DOHH2 (cell line): ENCODE measurements around the gene ZNF302.

Source experiments
- H3F3A ChIP-seq: fragments of 200-600 bp; sonication (generic), shearing (Covaris generic); 2 replicates; pipeline ENCODE4 v1.6.0; 2016; ENCODE audit warnings: antibody characterized with exemption, mild to moderate bottlenecking; ENCODE audit not compliant: control insufficient read depth, insufficient read depth
- H3K27ac ChIP-seq: fragments of 200-600 bp; sonication (generic); 2 replicates; pipeline ENCODE4 v1.5.1; 2014; ENCODE audit warnings: low read depth, mild to moderate bottlenecking, low read length, moderate library complexity
- H3K27me3 ChIP-seq: fragments of 200-600 bp; sonication (generic); 2 replicates; pipeline ENCODE4 v1.6.1; 2014; ENCODE audit warnings: mild to moderate bottlenecking, low read length, mixed read lengths; ENCODE audit not compliant: control insufficient read depth
- H3K36me3 ChIP-seq: fragments of 200-600 bp; sonication (generic); 2 replicates; pipeline ENCODE4 v1.6.1; 2014; ENCODE audit warnings: mild to moderate bottlenecking, low read length, moderate library complexity, mixed read lengths; ENCODE audit not compliant: control insufficient read depth
- H3K4me1 ChIP-seq: fragments of 200-600 bp; sonication (generic); 2 replicates; pipeline ENCODE4 v1.6.1; 2014; ENCODE audit warnings: mild to moderate bottlenecking, low read length, mixed read lengths; ENCODE audit not compliant: control insufficient read depth
- H3K4me2 ChIP-seq: fragments of 200-600 bp; sonication (generic); 2 replicates; pipeline ENCODE4 v1.6.0; 2014; ENCODE audit warnings: mild to moderate bottlenecking, low read length, moderate library complexity
- H3K4me3 ChIP-seq: fragments of 200-600 bp; sonication (generic); 2 replicates; pipeline ENCODE4 v1.5.1; 2014; ENCODE audit warnings: mild to moderate bottlenecking, low read length, mixed read lengths
- H3K79me2 ChIP-seq: fragments of 200-600 bp; sonication (generic); 2 replicates; pipeline ENCODE4 v1.6.1; 2014; ENCODE audit warnings: mild to moderate bottlenecking, low read length, mixed read lengths; ENCODE audit not compliant: control insufficient read depth
- H3K9me2 ChIP-seq: fragments of 200-600 bp; sonication (generic); replicated peaks from 2 replicates; pipeline ENCODE4 v1.6.1; 2014; ENCODE audit warnings: mild to moderate bottlenecking, low read length, mixed read lengths; ENCODE audit not compliant: control insufficient read depth
- H3K9me3 ChIP-seq: fragments of 200-600 bp; sonication (generic); 2 replicates; pipeline ENCODE4 v1.6.1; 2014; ENCODE audit warnings: antibody characterized with exemption, low read length, mixed read lengths; ENCODE audit not compliant: control insufficient read depth, insufficient read depth
- H4K20me1 ChIP-seq: fragments of 200-600 bp; sonication (generic); 2 replicates; pipeline ENCODE4 v1.6.0; 2014; ENCODE audit warnings: low read depth, mild to moderate bottlenecking, antibody characterized with exemption, low read length, moderate library complexity; ENCODE audit not compliant: control insufficient read depth, insufficient read depth
- EZH2phosphoT487 ChIP-seq: fragments of 200-600 bp; sonication (generic); IDR thresholded peaks from 2 replicates; pipeline ENCODE4 v1.6.1; 2017; ENCODE audit warnings: borderline replicate concordance, mild to moderate bottlenecking, antibody characterized with exemption, low read length, moderate library complexity, mixed read lengths
- TF ChIP-seq, protein P1 (sequence below): fragments of 200-600 bp; sonication (generic); IDR thresholded peaks from one replicate; pipeline ENCODE4 v1.5.1; 2014; ENCODE audit warnings: antibody characterized with exemption, mild to moderate bottlenecking, low read depth, low read length; ENCODE audit not compliant: poor library complexity, severe bottlenecking

ZNF302 gene

DNA sequence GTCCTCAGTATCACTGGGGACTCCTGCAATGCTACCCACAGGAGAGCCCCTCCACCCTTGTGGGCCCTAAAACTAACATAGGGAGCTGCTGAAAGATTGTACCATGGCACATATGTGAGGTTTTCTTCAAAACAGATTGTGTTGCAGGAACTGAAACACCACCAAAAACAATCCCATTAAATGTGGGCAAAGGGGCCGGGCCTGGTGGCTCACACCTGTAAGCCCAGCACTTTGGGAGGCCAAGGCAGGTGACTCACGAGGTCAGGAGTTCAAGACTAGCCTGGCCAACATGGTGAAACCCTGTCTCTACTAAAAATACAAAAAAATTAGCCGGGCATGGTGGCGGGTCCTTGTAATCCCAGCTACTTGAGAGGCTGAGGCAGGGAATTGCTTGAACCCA, 35.2 kb upstream of the ZNF302 start:
- H3K27ac ChIP-seq = no peak overlapping the region
- H3K9me2 ChIP-seq = no peaks in the 10 kb centered on the region
- no peaks in the 10 kb centered on the region for H3K36me3 ChIP-seq
- no peaks in the 10 kb centered on the region for H3K4me1 ChIP-seq
- no peaks in the 10 kb centered on the region for H3K79me2 ChIP-seq
- H3K9me3 ChIP-seq = no peaks in the 10 kb centered on the region
- no peaks in the 10 kb centered on the region for H3K27me3 ChIP-seq
- no peak overlapping the region for H3K4me3 ChIP-seq
- TF ChIP-seq EZH2phosphoT487 = no peak
- TF ChIP-seq, protein P1, sequence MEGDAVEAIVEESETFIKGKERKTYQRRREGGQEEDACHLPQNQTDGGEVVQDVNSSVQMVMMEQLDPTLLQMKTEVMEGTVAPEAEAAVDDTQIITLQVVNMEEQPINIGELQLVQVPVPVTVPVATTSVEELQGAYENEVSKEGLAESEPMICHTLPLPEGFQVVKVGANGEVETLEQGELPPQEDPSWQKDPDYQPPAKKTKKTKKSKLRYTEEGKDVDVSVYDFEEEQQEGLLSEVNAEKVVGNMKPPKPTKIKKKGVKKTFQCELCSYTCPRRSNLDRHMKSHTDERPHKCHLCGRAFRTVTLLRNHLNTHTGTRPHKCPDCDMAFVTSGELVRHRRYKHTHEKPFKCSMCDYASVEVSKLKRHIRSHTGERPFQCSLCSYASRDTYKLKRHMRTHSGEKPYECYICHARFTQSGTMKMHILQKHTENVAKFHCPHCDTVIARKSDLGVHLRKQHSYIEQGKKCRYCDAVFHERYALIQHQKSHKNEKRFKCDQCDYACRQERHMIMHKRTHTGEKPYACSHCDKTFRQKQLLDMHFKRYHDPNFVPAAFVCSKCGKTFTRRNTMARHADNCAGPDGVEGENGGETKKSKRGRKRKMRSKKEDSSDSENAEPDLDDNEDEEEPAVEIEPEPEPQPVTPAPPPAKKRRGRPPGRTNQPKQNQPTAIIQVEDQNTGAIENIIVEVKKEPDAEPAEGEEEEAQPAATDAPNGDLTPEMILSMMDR = no peak
- no peaks in the 10 kb centered on the region for H3F3A ChIP-seq
- H3K4me2 ChIP-seq = no peak overlapping the region
- no peaks in the 10 kb centered on the region for H4K20me1 ChIP-seq

DNA sequence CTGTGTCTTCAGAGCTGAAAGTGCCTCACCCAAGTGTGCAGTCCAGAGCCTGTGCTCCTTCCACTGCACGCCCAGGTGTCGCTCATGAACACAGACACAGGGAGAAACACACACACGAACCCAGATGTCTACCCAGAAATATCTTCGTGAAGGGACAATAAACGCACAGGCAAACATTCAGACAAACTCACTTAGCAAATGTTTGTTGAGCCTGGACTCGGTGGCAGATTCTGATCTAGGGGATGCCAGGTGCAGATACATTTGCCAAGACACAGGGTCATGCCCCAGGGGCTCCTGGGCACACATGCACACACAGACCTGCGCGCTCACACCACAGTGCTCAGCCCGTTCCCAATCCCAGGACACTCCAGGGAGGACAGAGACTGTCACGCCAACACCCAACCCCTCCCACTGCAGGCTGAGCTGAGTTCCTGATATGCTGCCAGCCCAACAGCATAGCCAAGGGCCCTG, 32.5 kb upstream of the ZNF302 start:
- Histone ChIP-seq H3K4me3 (no peak overlapping the region), H3K4me2 (no peak overlapping the region), H3K27ac (no peak overlapping the region), H4K20me1 (no peaks in the 10 kb centered on the region), H3K9me2 (no peaks in the 10 kb centered on the region), H3K9me3 (no peaks in the 10 kb centered on the region), H3K4me1 (no peaks in the 10 kb centered on the region), H3K79me2 (no peaks in the 10 kb centered on the region), H3F3A (no peaks in the 10 kb centered on the region), H3K36me3 (no peaks in the 10 kb centered on the region), H3K27me3 (no peaks in the 10 kb centered on the region)
- no peak for TF ChIP-seq EZH2phosphoT487
- TF ChIP-seq, protein P1 = no peak

DNA sequence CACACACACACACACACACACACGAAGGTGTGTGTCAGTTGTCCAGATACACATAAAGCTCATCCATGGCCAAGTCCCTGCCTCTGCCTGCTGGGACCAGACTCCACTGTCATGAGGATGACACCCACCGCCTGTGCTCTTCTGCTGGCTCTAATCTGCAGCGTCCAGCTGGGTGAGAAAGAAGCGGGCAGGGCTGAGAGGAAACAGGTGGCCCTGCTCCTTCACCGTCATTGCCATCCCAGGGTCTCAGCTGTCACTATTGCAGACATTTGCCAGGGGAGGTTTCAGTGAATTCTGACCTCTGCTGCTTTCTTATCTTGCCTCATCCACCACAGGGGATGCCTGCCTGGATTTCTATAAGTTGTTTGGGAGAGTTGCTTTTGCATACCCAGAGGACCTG, 31.9 kb upstream of the ZNF302 start:
- Histone ChIP-seq H4K20me1 (no peaks in the 10 kb centered on the region), H3K9me2 (no peaks in the 10 kb centered on the region), H3K27me3 (no peaks in the 10 kb centered on the region), H3F3A (no peaks in the 10 kb centered on the region), H3K36me3 (no peaks in the 10 kb centered on the region), H3K4me2 (no peak overlapping the region), H3K9me3 (0 out of 2 replicates have a peak, but pooled peaks cover 2% of the 10 kb centered on the region), H3K4me3 (no peak overlapping the region), H3K27ac (no peak overlapping the region), H3K79me2 (no peaks in the 10 kb centered on the region), H3K4me1 (no peaks in the 10 kb centered on the region)
- no peak for TF ChIP-seq EZH2phosphoT487
- TF ChIP-seq, protein P1 = no peak
